Urinary bladder (tissue), 4 donors: Measurements from ENCODE around the gene RIIAD1. TPM values are rescaled to one million over a fixed set of nuclear protein-coding genes. Genes with fewer than 3 reads are reported as not detected.

Experiments used
- DNase-seq: peaks from one replicate; pipeline ENCODE4 v3.0.0-alpha.2; 2015; ENCODE audit errors: extremely low spot score
- H3K27ac ChIP-seq: one replicate; pipeline ENCODE4 v1.5.1; 2013; ENCODE audit warnings: low read depth, mild to moderate bottlenecking, moderate library complexity
- H3K36me3 ChIP-seq: one replicate; pipeline ENCODE4 v1.6.1; 2013; ENCODE audit warnings: mild to moderate bottlenecking, moderate library complexity; ENCODE audit not compliant: insufficient read depth
- H3K4me1 ChIP-seq: one replicate; pipeline ENCODE4 v1.6.1; 2013; ENCODE audit warnings: mild to moderate bottlenecking, moderate library complexity; ENCODE audit not compliant: insufficient read depth
- H3K4me3 ChIP-seq: one replicate; pipeline ENCODE4 v1.5.1; 2013; ENCODE audit warnings: low read depth, low read length
- WGBS: extraction: QIAGEN DNeasy Blood & Tissue Kit; methylation state at CpG from one replicate; pipeline ENCODE4 v1.1.7; 2013; 5-methylcytosine and 5-hydroxymethylcytosine counted together
- polyA plus RNA-seq: library from polyadenylated mRNA; stranded (reverse); fragments of 200-250 nt; gene quantifications from one replicate; pipeline ENCODE4 v1.2.3, GENCODE V29; 2013
- total RNA-seq: library from RNA; depleted of rRNA; stranded (reverse); fragments of >200 nt; gene quantifications from one replicate; pipeline ENCODE4 v1.2.3, GENCODE V29; 2014
- donor health status: healthy with polysubstance abuse.
- donor health status: healthy.

Gene RIIAD1
- total and polyA plus RNA-seq, 2 donors, result 1.8 TPM; not detected in 1

DNA sequence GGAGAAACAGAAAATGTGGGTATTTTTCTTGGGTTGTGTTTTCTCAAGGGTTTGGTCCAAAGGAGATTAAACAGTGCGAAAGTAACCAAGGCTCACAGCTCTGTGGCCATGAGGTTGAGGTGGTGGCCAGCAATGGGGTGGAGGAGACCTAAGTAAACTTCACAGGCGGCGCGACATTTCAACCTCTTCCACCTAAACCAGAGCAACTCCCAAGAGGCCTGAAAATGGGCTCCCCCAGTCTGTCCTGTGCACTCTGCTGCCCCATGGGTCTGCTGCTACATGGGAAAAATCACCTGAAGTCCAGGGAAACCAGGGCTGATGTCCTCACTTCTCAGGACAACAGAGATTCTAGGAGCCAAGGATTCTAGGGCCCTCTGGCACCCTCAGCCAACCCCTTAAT lies 17.1 kb upstream of the RIIAD1 start:
- WGBS, result 83% methylated on average over 4 of the region's 4 CpGs
- Histone ChIP-seq H3K27ac (no peak overlapping the region), H3K4me1 (no peaks in the 10 kb centered on the region), H3K4me3 (no peak overlapping the region), H3K36me3 (no peaks in the 10 kb centered on the region)
- no peak for DNase-seq

DNA sequence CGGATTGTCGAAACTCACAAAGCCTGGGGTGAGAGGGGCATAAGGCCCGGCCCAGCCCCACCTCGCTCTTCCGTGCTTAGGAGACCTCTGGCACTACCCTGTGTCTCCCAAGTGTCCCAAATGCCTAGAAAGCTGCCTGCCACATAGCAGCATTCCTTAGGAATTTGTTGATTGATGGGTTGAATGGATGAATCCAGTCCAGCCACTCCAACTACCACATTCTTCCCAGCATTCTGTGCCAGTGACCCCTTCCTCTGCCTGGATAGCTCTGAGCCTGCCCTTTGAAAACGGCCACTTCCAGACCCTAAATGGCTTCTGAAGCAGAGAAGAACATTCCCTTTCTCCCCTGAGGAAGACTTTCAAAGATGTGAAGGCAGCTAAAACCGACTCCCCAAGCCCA lies 16.2 kb upstream of the RIIAD1 start:
- H3K27ac ChIP-seq, result no peak overlapping the region
- no peak overlapping the region for H3K4me3 ChIP-seq
- no peaks in the 10 kb centered on the region for H3K4me1 ChIP-seq
- WGBS, result 84% methylated on average over 7 of the region's 7 CpGs
- no peak for DNase-seq
- no peaks in the 10 kb centered on the region for H3K36me3 ChIP-seq

DNA sequence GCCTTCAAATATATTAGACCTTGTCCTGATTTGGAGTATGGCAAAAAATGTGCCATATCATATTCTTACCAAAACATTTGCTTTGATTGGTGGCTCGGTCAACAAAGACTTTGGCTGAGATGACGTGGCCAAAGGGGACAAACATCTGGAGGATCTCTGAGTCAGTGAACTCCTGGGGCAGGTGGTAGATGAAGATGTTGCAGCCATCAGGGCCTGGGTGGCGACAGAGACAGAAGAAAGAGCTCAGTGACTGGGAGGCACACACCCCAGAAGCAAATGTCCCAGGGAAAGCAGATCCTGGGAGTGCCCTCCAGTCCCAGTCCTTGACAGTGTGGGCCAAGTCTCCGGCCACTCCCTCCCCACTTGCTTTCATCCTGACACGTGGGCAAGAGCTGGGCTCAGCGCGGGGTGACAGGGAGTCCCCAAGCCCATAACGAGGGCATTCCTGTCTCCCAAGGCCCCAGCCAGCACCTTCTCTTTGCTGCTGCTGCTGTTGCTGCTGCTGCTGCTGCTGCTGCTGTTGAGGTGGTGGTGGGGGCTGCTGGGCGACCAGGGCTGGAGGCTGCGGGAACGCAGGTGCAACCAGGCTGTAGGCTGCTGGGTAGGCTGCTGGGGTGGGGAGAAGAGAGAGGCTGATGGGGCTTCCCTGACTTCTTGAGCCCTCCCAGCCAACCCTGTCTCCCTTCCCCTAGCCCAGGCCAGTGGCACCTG lies 15.4 kb upstream of the RIIAD1 start:
- no peak overlapping the region for H3K27ac ChIP-seq
- no peak overlapping the region for H3K4me3 ChIP-seq
- H3K36me3 ChIP-seq, result no peaks in the 10 kb centered on the region
- H3K4me1 ChIP-seq, result no peaks in the 10 kb centered on the region
- WGBS, result 61% methylated on average over 11 of the region's 11 CpGs
- no peak for DNase-seq

DNA sequence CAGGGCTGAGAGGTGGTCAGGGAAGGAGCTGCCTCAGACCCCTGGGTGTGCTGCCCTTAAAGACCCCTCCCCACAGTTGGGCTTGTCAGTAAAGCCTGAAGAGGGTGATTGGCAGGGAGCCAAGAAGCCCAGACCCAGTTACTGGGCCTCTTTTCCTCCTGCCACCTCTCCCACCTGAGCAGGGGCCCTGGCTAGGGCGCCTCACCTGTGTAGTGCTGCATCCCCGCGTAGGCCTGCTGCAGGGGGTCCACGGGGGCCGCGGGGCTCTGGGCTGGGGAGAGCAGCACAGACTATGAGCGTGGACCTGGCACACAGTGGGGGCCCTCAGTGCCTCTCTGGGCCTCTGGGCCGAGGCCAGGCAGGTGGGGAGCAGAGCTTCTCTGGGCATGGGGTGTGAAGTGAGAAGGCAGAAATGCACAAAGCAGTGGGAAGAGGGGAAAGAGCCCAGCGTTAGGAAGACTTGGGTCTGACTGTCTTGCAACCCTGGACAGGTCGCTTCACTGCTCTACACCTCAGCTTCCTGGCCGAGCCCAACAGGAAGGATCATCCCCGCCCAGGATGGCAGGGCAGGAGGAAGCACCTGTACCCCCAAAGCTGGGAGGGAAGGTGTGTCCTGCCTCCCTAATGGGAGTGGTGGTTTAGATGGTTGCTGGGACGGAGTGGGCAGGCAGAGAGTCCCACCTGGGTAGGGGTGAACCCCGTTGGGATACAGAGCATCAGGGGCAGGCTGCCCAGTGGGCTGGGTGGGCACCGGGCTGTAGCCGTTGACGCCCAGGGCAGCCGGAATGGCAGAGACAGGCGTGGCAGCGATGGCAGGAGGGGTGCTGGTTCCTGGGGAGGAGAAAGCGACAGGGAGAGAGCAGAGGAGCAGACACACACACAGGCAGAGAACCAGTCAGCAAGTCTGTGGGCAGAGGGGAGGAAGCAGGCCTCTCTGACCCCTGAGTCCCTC lies 14.6 kb upstream of the RIIAD1 start:
- Histone ChIP-seq H3K36me3 (no peaks in the 10 kb centered on the region), H3K27ac (no peak overlapping the region), H3K4me3 (no peak overlapping the region), H3K4me1 (no peaks in the 10 kb centered on the region)
- 81% methylated on average over 21 of the region's 21 CpGs for WGBS
- DNase-seq, result no peak

DNA sequence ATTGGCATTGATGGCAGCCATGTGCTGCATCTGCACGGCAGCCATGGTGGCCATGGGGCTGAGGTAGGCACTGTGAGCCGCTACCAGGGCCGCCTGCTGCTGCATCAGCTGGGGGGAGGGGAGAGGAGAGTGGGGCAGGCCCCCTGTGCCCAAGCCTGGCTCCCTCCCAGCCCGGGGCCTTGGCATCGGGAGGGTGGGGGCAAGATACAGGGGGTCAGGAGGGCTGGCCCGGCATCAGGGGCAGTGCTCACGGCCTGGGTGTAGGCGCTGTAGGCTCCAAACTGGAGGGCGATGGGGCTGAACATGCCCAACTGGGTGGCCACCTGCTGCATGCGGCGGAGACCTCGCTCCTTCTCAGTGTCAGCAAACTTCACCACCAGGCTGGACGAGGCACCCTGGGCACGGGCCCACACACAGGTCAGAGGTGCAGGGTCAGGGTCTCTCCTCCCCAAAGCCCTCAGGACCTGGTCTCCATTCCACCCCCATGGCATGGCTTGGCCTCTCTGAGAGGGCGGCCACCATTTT lies 13.7 kb upstream of the RIIAD1 start:
- 93% methylated on average over 15 of the region's 15 CpGs for WGBS
- Histone ChIP-seq H3K27ac (no peak overlapping the region), H3K36me3 (no peaks in the 10 kb centered on the region), H3K4me1 (no peaks in the 10 kb centered on the region), H3K4me3 (no peak overlapping the region)
- DNase-seq, result no peak

DNA sequence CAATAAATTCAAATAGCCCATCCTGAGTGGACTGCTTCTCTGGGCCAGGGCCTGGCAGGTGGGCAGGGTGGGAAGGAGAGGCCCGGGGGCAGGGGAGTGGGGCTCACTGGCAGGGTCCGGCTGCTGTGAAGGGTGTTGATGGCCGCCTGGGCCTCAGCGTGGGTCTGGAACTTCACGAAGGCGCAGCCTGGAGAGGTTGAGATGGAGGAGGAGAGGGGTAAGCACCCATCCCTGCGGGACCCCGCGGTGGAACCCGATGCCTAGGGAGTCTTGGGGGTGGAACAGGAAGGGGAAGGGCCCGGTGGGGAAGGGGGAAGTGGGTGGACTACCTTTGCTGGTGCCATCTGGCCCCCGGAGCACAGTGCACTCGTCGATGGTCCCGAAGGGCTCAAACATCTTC lies 12.4 kb upstream of the RIIAD1 start:
- Histone ChIP-seq H3K36me3 (no peaks in the 10 kb centered on the region), H3K27ac (no peak overlapping the region), H3K4me3 (no peak overlapping the region), H3K4me1 (no peaks in the 10 kb centered on the region)
- 81% methylated on average over 15 of the region's 15 CpGs for WGBS
- no peak for DNase-seq

DNA sequence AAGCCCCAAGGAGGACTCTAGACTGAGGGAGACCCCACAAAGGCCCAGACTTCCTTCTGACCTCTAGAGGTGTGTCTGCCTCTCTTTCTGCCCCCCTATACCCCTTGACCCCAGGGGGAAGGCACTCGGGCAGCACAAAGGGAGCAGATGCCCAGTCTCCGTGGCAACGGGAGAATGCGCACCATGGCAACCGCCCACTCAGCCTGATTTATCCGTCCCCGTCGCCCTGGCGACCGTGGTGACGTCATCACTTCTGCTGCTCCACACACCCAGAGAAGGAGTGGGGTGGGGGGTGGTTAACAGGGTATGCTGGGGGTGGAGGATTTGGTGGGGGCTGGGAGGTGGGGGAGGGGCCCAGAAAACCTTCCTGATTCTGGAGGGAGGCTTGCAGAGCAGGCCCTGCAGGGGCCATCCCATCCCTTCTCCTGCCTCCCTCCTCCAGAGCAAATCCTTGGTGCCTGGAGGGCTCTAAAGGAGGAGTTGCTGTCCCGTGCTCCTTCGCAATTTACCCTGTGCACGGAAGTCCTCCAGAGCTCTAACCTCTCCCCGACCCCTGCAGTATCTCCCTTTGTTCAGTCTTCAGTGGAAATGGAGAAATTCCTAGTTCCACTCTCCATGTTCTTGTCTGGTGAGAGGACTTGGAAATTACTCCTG lies 11.0 kb upstream of the RIIAD1 start:
- Histone ChIP-seq H3K4me1 (no peaks in the 10 kb centered on the region), H3K36me3 (no peaks in the 10 kb centered on the region), H3K4me3 (no peak overlapping the region), H3K27ac (no peak overlapping the region)
- 40% methylated on average over 15 of the region's 15 CpGs for WGBS
- DNase-seq, result no peak

DNA sequence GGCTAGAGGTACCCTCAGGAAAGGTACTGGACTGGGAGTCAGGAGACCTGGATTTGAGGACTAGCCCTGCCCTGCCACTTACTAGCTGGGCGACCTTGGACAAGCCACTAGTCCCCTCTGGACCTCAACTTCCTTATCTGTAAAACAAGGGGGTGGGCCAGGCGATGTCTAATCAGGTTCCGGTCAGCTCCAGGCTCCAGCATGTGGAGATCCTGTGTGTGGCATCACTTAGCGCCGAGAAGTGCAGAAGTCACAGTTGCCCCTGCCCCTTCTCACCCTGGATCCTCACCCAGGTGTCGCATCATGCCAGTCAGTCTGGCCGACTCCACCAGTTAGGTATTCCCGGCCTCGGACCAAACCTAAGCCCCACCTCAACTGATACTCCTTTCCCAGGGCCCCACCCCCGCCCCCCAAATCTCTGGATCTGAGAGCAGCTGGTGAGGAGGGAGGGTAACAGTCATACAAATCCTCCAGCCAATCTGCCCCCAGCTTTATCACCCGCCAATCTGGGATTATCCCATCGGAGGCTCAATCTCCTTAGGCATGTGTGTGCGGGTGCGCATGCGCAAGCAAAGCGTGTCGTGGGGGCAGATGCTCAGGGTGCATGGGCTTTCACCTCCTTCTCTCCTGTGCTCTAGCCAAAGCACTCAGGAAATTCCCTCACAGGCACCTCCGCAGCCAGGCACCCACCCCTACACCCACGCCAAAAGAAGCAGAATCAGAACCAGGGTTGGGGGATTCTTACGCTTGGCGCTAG lies 10.1 kb upstream of the RIIAD1 start:
- Histone ChIP-seq H3K4me3 (no peak overlapping the region), H3K27ac (no peak overlapping the region), H3K36me3 (no peaks in the 10 kb centered on the region), H3K4me1 (no peaks in the 10 kb centered on the region)
- WGBS, result 83% methylated on average over 21 of the region's 21 CpGs
- no peak for DNase-seq

DNA sequence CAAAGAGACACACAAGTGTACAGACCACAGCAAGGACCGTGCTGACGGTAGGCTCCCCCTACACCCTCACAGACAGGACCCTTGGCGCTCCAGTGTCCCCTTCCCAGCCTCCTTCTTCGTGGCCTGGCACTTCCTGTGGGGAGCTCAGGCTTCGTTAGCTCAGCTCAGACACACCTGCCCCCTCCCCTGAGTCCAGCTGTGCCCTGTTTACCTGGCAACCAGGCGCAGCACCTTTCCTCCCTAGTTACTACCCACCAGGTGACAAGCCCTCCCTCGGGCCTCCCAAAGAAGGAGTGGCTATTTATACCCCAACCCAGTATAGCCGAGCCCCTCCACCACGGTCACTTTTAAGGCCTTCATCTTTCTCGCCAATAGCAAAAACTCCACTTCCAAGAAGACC lies 9.4 kb upstream of the RIIAD1 start:
- no peak for DNase-seq
- no peaks in the 10 kb centered on the region for H3K4me1 ChIP-seq
- H3K27ac ChIP-seq, result no peak overlapping the region
- H3K4me3 ChIP-seq, result no peak overlapping the region
- whole genome bisulfite sequencing, result 64% methylated on average over 10 of the region's 10 CpGs
- H3K36me3 ChIP-seq, result no peaks in the 10 kb centered on the region

DNA sequence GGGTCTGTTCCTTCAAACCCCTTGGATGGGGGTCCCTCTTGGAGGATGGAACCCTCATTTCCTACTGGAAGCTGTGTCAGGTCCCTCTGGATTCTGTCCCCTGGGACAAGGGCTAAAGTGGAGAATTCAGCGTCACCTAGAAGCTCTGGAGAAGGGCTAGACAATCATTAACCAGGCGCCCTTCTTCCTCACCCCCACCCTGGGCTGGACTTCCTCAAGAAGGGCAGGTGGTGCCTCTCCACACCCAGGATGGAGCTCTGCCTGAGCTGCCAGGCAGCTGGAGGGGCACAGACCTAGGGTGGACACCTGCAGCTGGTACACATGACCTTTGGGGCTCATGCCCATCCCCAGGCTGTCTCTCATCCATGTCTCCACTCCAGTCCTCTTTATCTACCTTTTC lies 8.3 kb upstream of the RIIAD1 start:
- H3K27ac ChIP-seq, result no peak overlapping the region
- WGBS, result 76% methylated on average over 2 of the region's 2 CpGs
- no peaks in the 10 kb centered on the region for H3K36me3 ChIP-seq
- no peaks in the 10 kb centered on the region for H3K4me1 ChIP-seq
- DNase-seq, result no peak
- H3K4me3 ChIP-seq, result no peak overlapping the region

DNA sequence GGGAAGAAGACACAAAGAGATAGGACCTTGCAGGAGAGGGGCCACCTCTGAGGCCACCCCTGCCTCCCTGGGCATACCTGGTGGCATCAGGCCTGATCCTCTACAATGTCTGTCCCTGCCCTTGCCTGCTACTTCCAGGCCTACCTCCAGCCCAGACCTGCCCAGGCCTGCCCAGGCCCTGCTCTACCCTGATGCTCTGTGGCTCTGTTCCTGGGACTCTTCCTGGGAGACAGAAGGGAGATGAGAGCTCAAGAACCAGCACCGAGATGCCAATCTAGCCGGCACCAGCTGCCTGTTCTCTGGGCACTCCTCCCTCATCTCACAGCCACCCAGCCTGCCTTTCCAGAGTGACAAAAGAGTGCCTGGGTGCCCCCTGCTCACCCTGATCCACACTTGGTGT lies 7.4 kb upstream of the RIIAD1 start:
- 86% methylated on average over 2 of the region's 2 CpGs for WGBS
- no peak for DNase-seq
- H3K36me3 ChIP-seq, result no peaks in the 10 kb centered on the region
- H3K4me1 ChIP-seq, result no peaks in the 10 kb centered on the region
- no peak overlapping the region for H3K4me3 ChIP-seq
- no peak overlapping the region for H3K27ac ChIP-seq

DNA sequence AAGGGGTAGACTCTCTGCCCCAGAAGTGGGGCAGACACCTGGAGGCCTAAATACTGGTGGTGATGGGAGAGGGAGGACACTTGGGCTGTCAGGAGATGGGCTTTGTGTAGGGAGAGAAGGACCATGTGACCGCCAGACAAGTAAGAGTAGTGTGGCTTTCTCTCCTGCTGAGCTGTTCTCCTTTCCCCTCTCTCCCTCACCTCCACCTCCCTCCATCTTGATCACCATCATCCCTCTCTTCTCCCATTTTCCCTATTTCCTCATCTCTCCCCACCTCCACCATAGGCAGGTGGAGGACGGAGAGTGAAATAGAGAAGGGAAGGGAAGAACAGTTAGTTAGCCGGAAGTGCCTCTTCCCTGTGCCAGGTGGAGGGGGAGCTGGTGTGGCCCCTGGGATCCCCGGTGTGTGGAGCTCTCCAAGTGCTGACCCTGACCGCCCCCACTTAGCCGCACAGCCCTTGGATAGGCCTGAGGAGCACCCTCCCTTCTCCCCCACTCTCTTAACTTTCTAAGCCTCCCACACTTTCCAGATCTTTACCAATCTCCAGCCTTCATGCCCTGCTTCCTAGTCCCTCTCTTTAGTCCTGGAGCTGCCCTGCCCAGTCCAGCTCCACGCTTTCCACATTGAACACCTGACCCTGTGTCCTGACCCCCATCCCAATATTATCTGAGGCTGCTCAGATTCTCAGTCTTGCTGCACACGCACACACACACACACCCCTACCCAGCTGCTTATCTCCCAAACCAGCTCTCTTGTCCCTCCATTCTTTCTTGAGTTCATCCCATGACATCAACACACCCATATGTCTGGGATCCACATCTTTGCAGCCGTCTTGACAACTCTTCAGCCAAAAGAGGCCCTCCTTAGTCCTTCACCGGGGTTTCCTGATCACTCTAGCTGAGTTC lies 6.2 kb upstream of the RIIAD1 start:
- Histone ChIP-seq H3K4me3 (no peak overlapping the region), H3K27ac (no peak overlapping the region), H3K36me3 (no peaks in the 10 kb centered on the region), H3K4me1 (no peaks in the 10 kb centered on the region)
- 61% methylated on average over 10 of the region's 10 CpGs for WGBS
- no peak for DNase-seq
